ENCODE data around the gene GPRIN1.

DNA sequence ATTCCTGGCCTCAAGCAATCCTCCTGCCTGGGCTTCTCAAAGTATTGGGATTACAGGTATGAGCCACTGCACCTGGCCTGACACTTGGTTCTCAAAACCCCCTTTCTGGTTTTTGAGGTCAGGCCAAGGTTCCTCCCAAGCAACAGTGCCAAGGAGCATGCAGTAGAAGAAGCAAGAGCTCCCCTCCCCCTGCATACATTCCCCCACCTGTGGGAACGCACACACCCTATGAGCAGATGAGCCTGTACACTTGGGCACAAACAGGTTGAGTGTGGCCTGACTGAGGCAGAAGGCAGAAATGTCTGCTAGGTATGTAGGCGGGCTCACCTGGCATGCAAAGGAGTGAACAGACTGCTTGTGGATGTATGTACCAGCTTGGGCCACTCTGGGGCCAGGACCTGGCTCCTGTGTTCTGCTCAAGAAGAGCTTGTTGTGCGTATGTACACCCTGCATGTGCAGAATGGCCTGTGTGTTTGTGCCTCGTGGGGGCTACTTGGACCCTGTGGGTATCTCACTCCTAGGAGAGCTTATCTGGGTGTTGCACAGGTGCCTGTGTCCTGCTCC is 1.7 kb downstream of the GPRIN1 start:
- TF ChIP-seq, protein P1, sequence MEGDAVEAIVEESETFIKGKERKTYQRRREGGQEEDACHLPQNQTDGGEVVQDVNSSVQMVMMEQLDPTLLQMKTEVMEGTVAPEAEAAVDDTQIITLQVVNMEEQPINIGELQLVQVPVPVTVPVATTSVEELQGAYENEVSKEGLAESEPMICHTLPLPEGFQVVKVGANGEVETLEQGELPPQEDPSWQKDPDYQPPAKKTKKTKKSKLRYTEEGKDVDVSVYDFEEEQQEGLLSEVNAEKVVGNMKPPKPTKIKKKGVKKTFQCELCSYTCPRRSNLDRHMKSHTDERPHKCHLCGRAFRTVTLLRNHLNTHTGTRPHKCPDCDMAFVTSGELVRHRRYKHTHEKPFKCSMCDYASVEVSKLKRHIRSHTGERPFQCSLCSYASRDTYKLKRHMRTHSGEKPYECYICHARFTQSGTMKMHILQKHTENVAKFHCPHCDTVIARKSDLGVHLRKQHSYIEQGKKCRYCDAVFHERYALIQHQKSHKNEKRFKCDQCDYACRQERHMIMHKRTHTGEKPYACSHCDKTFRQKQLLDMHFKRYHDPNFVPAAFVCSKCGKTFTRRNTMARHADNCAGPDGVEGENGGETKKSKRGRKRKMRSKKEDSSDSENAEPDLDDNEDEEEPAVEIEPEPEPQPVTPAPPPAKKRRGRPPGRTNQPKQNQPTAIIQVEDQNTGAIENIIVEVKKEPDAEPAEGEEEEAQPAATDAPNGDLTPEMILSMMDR (IDR thresholded peaks at IDR 0.05): no peak
- TF ChIP-seq POLR2A (IDR thresholded peaks at IDR 0.05): no peak

Data from transverse colon (tissue), 3 donors.